Measurements from ENCODE around the gene TPM1.

TPM1 gene

GRCh38 chr15:63048776-63049665, 6.5 kb downstream of the TPM1 start:
- TF ChIP-seq, protein P1, sequence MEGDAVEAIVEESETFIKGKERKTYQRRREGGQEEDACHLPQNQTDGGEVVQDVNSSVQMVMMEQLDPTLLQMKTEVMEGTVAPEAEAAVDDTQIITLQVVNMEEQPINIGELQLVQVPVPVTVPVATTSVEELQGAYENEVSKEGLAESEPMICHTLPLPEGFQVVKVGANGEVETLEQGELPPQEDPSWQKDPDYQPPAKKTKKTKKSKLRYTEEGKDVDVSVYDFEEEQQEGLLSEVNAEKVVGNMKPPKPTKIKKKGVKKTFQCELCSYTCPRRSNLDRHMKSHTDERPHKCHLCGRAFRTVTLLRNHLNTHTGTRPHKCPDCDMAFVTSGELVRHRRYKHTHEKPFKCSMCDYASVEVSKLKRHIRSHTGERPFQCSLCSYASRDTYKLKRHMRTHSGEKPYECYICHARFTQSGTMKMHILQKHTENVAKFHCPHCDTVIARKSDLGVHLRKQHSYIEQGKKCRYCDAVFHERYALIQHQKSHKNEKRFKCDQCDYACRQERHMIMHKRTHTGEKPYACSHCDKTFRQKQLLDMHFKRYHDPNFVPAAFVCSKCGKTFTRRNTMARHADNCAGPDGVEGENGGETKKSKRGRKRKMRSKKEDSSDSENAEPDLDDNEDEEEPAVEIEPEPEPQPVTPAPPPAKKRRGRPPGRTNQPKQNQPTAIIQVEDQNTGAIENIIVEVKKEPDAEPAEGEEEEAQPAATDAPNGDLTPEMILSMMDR (IDR thresholded peaks at IDR 0.05), result no peak

GRCh38 chr15:63049783-63050371, 7.3 kb downstream of the TPM1 start:
- TF ChIP-seq, protein P1 (IDR thresholded peaks at IDR 0.05), result no peak

- TF ChIP-seq, protein P1 (IDR thresholded peaks at IDR 0.05), result no peak
Measured at GRCh38 chr15:63050731-63051155, 8.2 kb downstream of the TPM1 start.

DNA sequence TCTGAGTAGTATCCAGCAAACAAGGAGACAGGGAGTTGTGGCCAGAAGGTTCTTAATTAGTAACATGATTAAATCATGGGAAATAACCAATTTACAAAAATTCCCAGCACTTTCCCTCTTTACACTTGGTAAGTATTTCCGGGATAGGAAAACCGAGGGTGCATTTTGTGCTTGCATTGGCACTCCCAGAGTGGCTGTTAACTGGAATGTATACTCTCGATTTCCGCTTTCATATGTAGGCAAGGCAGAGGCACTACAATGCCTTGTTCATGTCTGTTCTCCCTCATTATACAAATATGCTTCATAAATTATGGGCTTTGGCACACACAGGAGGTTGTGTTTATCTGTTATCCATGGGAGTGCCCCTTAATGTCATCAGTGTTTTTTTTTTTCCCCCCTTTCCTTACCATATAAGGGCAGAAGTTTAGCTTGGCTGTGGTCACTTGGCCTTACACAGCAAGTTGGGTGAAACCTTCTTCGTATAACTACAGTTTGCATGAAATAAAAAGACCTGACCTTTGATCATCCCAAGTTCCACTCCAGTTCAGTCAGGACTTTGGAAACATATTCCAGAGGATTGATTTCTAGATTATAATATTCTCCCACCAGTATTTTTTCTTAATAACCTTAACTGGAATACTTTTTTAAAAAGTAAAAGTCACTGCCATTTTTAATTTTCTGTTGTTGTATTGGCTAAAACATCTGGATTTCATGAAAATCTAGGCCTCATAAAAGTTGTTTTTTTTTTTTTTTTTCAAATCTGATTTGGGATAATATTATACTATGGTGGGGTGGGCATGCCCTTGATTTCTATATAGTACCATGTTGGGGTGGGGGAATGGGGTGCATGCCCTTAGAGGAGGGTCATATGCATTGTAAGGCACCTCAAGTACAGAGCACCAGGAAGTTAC, 8.9 kb downstream of the TPM1 start:
- TF ChIP-seq, protein P1 (IDR thresholded peaks at IDR 0.05), result no peak

DNA sequence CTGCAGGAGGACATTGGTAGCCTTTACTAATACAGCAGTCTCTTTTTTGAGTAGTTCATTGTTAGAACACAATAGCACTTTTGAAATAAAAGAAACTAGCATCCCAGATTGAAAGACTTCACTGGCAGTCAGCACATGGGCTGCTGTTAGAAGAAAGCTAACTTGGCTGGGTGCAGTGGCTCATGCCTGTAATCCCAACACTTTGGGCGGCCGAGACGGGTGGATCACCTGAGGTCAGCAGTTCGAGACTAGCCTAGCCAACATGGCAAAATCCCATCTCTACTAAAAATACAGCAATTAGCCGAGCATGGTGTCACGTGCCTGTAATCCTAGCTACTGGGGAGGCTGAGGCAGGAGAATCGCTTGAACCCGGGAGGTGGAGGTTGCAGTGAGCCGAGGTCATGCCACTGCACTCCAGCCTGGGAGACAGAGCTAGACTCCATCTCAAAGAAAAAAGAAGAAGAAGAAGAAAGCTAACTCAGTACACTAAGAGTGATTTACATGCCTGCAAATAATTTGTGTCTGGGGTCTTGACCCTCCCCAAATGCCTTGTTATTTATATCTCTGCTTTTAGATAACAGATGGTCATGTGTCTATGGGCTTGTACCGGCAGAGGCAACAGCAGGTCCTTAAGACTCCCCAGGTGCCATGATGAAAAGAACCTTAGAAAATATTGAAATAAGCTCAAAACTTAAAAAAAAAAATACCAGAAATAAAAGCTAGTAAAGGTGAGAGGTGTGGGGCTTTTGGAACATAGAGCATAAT, 9.7 kb downstream of the TPM1 start:
- TF ChIP-seq, protein P1 (IDR thresholded peaks at IDR 0.05), result no peak

DNA sequence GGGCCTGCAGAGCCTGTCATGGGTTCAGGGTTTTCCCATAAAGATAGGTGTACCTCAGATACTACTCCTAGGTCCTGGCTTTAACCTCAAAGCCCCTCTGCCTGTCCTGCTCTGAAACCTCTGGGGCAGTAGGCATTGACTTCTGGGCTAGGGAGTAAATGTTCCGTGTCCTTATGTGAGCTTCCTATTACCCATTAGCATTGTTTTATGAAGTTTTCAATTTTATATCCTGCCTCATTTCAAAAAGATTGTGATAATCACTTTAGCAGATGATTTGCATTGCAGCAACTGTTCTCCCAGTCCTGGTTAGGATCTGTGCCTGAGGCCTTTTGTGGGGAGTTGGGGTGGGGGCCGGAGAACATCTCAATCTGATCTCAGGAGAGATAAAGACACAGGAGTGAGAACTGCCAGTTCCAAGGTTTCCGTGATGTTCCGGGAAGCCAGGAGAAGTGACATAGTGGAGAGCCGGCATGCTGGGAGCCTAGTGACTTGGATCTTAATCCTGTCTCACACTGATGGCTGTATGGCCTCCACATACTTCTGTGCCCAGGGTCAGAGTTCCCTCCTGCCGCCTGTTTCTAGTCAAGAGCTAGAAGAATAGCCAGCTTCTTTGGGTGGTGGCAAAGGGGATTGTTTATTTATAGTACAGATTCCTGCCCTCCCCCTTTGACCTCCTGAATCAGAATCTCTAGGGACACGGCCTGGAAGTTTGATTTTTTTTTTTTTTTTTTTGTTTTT, 10.6 kb downstream of the TPM1 start:
- TF ChIP-seq, protein P1 (IDR thresholded peaks at IDR 0.05), result no peak

All from LNCAP (cell line).